Spleen (tissue), 7 donors: ENCODE results near the gene NME9.

ENCODE experiments used
- POLR2A ChIP-seq, 3 donors: fragments of 450-650 bp; IDR thresholded peaks; one replicate each; pipeline ENCODE4 v1.5.1; 2017; ENCODE audit warnings: antibody characterized with exemption in 3 of 3, mild to moderate bottlenecking in 1 of 3
- POLR2AphosphoS5 ChIP-seq, 3 donors: sonication (generic); formaldehyde crosslinking; IDR thresholded peaks; one replicate each; pipeline ENCODE4 v1.5.1; 2017; ENCODE audit warnings: antibody characterized with exemption in 3 of 3
- TF ChIP-seq, protein P1 (sequence below), 11 experiments: fragments of 200-600 bp in 7 of 11; fragments of 450-650 bp in 4 of 11; sonication (generic) in 4 of 11; IDR thresholded peaks in 8 of 11; conservative IDR thresholded peaks in 3 of 11; 1 replicate in 7 of 11; 2 replicates in 4 of 11; pipeline versions ENCODE4 v1.4.0 to v1.8.0; 2016 to 2021; ENCODE audit warnings: antibody characterized with exemption in 11 of 11, inconsistent platforms in 4 of 11, mild to moderate bottlenecking in 1 of 11
- donor health status: DM: no; HTN: no; CAD: no; lungs with moderate emphysema.
- donor health status: DM: no; HTN: no; CAD: no.
- donor health status: DM: no; HTN: no; CAD: no.

DNA sequence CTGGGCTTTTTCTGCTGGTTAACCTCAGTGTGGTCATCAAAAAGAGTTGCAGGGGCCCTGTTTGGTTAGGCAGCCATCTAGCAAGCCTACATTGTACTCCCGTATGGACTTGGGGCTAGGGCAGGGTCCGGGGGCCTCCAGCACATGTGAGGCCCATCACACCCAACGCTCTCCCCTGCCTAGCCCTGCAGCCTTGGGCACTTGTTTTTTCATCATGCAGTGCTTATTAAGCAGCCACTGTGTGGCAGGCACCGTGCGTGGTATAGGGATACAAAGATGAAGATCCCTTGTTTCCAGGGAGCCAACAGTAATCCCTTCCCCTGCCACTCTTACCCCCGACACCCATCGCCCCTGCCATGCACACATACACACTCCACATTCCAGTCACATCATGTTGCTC lies 32.9 kb upstream of the NME9 start:
- no peak for TF ChIP-seq POLR2A (IDR thresholded peaks at IDR 0.05)
- TF ChIP-seq, protein P1, sequence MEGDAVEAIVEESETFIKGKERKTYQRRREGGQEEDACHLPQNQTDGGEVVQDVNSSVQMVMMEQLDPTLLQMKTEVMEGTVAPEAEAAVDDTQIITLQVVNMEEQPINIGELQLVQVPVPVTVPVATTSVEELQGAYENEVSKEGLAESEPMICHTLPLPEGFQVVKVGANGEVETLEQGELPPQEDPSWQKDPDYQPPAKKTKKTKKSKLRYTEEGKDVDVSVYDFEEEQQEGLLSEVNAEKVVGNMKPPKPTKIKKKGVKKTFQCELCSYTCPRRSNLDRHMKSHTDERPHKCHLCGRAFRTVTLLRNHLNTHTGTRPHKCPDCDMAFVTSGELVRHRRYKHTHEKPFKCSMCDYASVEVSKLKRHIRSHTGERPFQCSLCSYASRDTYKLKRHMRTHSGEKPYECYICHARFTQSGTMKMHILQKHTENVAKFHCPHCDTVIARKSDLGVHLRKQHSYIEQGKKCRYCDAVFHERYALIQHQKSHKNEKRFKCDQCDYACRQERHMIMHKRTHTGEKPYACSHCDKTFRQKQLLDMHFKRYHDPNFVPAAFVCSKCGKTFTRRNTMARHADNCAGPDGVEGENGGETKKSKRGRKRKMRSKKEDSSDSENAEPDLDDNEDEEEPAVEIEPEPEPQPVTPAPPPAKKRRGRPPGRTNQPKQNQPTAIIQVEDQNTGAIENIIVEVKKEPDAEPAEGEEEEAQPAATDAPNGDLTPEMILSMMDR (IDR thresholded peaks at IDR 0.05 in 8 of 11, conservative IDR thresholded peaks at IDR 0.05 in 3 of 11), result no peak
- no peak for TF ChIP-seq POLR2AphosphoS5 (IDR thresholded peaks at IDR 0.05)
